Activated CD4-positive, alpha-beta T cell treated with anti-CD3 and anti-CD28 coated beads, Interleukin-2, amount 50 U/mL, for 4 hours (primary cell): ENCODE data around the gene SLC22A24.
"Not testable (repeated sequence)": the region's sequence is repeated elsewhere in the genome, so short reads cannot be mapped to it uniquely, and the experiment has no call there.

Experiments
- DNase-seq, 2 experiments: peaks; one replicate each; pipeline ENCODE4 v3.0.0-alpha.2; 2020

Gene SLC22A24

GRCh38 chr11:63144121-63144520, at the start of gene SLC22A24:
SLC22A24 (minus strand) TSS chr11:63144221; CDS start chr11:63143779, 442 bp downstream.
- DNase-seq = no peak

- no peak for DNase-seq
Measured at GRCh38 chr11:63180536-63180935, 36.5 kb upstream of the SLC22A24 start.

GRCh38 chr11:63179432-63180041, 35.5 kb upstream of the SLC22A24 start:
- DNase-seq = no peak

GRCh38 chr11:63177872-63178271, 33.9 kb upstream of the SLC22A24 start:
- no peak for DNase-seq

- no peak for DNase-seq
Measured at GRCh38 chr11:63165706-63166310, 21.8 kb upstream of the SLC22A24 start.

GRCh38 chr11:63155794-63156193, 11.8 kb upstream of the SLC22A24 start:
- DNase-seq = no peak

GRCh38 chr11:63146581-63146980, 2.6 kb upstream of the SLC22A24 start:
- DNase-seq = no peak

- no peak for DNase-seq
Measured at GRCh38 chr11:63142459-63142858, 1.6 kb downstream of the SLC22A24 start.

GRCh38 chr11:63132985-63133775, 10.8 kb downstream of the SLC22A24 start:
- DNase-seq = no peak

GRCh38 chr11:63099555-63099954, 44.5 kb downstream of the SLC22A24 start:
- no peak for DNase-seq

GRCh38 chr11:63080682-63081081, 63.3 kb downstream of the SLC22A24 start:
- DNase-seq = no peak

GRCh38 chr11:63046203-63046602, 97.8 kb downstream of the SLC22A24 start:
- DNase-seq = not testable (repeated sequence)

- DNase-seq = no peak
Measured at GRCh38 chr11:63042596-63042995, 101.4 kb downstream of the SLC22A24 start.

- DNase-seq = no peak
Measured at GRCh38 chr11:63032457-63032856, 111.6 kb downstream of the SLC22A24 start.
